Neural progenitor cell (in vitro differentiated cells): ENCODE measurements around the gene TANC1.

Experiments
- EZH2 ChIP-seq: fragments of 200-600 bp; sonication (generic); IDR thresholded peaks from 2 replicates; pipeline ENCODE4 v1.6.1; 2017; ENCODE audit warnings: antibody characterized with exemption, mild to moderate bottlenecking, moderate library complexity
- TF ChIP-seq, protein P1 (sequence below): fragments of 200-600 bp; sonication (generic); IDR thresholded peaks from 2 replicates; pipeline ENCODE4 v1.5.1; 2017; ENCODE audit warnings: antibody characterized with exemption, mild to moderate bottlenecking

DNA sequence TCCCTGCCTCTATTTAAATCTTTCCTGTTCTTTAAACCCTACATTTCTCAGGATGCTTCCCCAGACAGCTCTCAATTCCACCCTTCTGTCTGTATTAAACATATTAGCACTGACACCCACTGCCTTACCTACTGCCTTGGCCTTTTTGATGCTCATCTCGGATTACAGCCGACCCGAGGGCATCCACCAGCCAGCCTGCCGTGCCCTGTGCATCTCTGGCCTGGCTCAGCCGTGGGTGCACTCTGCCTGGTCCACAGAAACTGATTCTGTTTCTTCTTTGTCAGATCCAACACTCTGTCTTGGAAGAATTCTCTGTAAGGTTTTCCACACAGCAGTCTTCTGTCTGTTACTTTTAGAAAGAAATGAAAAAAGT, 27.2 kb downstream of the TANC1 start:
- no peak for TF ChIP-seq EZH2
- TF ChIP-seq, protein P1, sequence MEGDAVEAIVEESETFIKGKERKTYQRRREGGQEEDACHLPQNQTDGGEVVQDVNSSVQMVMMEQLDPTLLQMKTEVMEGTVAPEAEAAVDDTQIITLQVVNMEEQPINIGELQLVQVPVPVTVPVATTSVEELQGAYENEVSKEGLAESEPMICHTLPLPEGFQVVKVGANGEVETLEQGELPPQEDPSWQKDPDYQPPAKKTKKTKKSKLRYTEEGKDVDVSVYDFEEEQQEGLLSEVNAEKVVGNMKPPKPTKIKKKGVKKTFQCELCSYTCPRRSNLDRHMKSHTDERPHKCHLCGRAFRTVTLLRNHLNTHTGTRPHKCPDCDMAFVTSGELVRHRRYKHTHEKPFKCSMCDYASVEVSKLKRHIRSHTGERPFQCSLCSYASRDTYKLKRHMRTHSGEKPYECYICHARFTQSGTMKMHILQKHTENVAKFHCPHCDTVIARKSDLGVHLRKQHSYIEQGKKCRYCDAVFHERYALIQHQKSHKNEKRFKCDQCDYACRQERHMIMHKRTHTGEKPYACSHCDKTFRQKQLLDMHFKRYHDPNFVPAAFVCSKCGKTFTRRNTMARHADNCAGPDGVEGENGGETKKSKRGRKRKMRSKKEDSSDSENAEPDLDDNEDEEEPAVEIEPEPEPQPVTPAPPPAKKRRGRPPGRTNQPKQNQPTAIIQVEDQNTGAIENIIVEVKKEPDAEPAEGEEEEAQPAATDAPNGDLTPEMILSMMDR = no peak
